NB4 (cell line): Measurements from ENCODE around the gene HDGFL2.

ENCODE experiments used
- DNase-seq: peaks from one replicate; pipeline ENCODE4 v3.0.0; 2010; ENCODE audit warnings: low read depth
- H3K4me3 ChIP-seq: one replicate; pipeline ENCODE4 v1.5.1; 2011; ENCODE audit warnings: mild to moderate bottlenecking, low read depth, low read length, moderate library complexity
- MYC ChIP-seq: IDR thresholded peaks from 2 replicates; pipeline ENCODE4 v1.6.1; 2011; ENCODE audit warnings: low read depth, low read length
- POLR2A ChIP-seq: IDR thresholded peaks from 2 replicates; pipeline ENCODE4 v1.6.1; 2011; ENCODE audit warnings: mild to moderate bottlenecking; ENCODE audit not compliant: insufficient read length; ENCODE audit errors: extremely low read depth
- TF ChIP-seq, protein P1 (sequence below): IDR thresholded peaks from one replicate; pipeline ENCODE4 v1.5.1; 2012; ENCODE audit warnings: low read depth, low read length
- TF ChIP-seq, protein P2 (sequence below): IDR thresholded peaks from 2 replicates; pipeline ENCODE4 v1.6.1; 2011; ENCODE audit warnings: low read depth, low read length

HDGFL2 gene

DNA sequence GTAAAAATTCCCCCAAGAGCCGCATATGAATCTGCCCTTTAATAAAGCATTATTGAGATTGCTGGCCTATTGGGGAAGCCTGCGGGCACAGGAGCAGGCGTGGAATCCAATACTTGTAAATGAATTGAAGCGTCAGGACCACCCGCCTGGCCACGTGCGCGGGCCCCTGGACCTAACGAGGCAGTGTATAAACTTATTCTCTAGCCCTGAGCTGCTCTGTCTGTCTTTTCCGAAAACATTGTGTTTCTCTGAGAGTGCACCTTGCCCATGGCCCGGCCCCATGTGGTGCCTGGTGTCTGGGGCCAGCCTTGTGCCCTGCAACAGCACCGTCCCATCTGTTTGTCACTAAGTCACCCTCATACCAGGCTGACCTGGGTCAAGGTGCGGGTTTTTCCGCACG is 28.9 kb upstream of the HDGFL2 start:
- no peak overlapping the region for H3K4me3 ChIP-seq
- DNase-seq: no peak
- TF ChIP-seq, protein P1, sequence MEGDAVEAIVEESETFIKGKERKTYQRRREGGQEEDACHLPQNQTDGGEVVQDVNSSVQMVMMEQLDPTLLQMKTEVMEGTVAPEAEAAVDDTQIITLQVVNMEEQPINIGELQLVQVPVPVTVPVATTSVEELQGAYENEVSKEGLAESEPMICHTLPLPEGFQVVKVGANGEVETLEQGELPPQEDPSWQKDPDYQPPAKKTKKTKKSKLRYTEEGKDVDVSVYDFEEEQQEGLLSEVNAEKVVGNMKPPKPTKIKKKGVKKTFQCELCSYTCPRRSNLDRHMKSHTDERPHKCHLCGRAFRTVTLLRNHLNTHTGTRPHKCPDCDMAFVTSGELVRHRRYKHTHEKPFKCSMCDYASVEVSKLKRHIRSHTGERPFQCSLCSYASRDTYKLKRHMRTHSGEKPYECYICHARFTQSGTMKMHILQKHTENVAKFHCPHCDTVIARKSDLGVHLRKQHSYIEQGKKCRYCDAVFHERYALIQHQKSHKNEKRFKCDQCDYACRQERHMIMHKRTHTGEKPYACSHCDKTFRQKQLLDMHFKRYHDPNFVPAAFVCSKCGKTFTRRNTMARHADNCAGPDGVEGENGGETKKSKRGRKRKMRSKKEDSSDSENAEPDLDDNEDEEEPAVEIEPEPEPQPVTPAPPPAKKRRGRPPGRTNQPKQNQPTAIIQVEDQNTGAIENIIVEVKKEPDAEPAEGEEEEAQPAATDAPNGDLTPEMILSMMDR: no peak
- TF ChIP-seq MYC (no peak), POLR2A (no peak)
- TF ChIP-seq, protein P2, sequence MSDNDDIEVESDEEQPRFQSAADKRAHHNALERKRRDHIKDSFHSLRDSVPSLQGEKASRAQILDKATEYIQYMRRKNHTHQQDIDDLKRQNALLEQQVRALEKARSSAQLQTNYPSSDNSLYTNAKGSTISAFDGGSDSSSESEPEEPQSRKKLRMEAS: no peak

DNA sequence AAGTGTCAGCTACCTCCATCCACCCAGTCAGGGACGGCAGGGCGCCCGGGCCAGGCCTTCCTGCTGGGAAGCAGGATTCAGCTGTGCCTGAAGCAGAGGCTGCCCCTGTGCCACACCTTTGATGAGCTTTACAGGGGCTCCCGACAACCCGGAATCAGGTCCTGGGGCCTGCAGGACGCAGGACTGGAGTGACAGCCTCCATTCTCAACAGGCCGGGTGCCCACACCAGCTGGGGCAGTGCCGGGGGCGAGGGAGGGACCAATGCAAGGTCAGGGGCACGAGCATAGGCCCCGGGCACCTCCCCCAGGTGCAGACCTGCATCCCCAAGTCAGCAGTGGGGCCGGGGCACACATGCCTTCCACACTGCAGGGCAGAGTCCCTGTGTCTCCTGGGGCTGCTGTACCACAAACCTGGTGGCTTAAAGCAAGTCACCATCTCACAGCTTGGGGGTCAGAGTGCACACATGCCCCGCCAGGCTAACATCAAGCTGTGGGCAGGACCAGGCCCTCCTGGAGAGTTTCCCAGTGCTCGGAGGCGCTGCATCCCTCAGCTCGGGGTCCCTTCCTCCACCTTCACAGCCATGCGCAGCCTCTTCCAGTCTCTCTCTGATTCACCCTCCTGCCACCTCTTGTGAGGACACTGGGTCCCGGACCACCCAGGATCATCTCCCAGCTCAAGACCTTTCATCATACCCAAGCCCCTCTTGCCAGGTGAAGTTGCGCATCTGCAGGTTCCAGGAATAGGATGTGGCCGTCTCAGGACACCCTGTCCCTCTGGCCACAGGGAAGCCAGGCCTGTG is 27.9 kb upstream of the HDGFL2 start:
- H3K4me3 ChIP-seq: no peak overlapping the region
- TF ChIP-seq, protein P2: no peak
- TF ChIP-seq POLR2A: no peak
- TF ChIP-seq, protein P1: no peak
- no peak for TF ChIP-seq MYC
- DNase-seq: no peak

DNA sequence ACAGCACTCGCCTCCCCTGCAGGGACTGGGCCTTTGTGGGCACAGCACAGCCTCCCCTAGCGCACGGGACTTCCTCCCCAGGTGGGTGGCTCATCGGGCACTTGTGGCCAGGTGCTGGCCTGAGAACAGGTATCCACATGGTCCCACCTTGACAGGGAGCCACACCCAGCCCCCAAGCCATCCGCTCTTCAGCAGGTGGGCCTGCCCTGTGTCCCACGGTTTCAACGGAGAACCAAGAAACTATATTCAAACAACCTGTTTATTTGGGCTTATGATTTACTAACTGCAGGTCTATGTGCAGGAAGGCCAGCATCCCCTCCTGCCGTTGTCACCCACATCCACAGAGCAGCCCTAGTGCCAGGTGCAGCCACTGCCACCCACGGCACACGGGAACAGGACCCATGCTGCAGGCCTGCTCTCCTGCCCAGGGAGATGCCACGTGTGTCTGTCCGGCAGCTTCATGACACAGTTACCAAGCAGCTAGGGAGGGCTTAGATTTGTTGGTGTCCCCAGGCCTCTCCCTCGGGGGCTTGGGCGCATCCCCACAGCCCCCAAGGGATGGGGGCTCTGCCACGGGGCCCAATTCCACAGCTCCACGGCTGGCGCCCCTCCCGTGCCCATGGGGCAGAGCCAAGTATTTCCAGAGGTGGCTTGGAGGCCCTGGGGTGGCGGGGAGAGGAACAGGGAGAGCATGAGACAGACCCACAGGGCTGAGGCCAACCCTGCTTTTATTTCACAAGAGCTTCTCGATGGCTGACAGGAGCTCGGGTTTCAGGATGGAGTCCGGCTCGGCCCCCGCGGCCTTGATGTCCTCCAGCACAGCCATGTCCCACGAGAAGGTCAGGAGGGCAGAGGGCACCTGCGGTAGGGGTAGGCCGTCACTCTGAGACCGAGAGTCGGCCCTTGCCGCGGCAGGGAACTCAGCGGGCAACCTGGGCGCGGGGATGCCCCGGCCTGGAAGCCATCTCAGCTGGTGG is 27.0 kb upstream of the HDGFL2 start:
- peak; percentile 33 for DNase-seq
- no peak overlapping the region for H3K4me3 ChIP-seq
- TF ChIP-seq, protein P1: no peak
- TF ChIP-seq MYC: no peak
- TF ChIP-seq, protein P2: no peak
- no peak for TF ChIP-seq POLR2A

DNA sequence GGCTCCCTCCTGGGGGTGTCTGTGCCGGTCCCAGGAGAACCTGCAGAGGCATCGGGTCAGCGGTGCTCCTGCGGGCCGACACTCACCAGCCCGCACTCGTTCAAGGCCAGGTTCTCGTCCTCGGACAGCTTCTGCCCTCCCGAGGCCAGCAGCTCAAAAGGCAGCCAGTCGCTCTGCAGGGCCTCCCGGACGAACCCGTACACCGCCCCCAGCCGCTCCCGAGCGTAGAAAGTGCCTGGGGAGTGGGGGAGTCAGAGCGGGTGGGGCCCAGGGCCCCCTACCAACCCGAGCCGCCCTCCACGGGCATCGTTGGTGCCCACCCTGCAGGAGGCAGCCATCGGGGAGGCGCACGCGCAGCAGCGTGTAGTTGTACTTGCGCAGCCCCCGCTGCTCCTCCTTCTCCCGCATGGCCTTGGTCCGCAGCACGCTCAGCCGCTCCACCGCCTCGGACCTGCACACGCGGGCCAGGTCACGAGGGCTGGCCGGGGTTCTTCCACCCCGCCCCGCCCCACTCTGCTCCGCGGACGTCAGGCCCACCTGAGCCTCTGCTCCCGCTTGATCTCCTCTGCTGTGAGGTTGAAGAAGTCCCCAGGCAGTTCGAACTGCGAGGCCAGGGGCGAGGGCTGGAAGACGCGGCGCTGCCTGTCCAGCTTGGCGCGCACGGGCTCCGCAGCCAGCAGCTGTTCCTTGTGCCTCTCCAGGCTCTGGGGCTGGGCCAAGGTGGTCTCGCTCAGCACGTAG is 26.0 kb upstream of the HDGFL2 start:
- no peak overlapping the region for H3K4me3 ChIP-seq
- DNase-seq: no peak
- TF ChIP-seq MYC: no peak
- TF ChIP-seq POLR2A: no peak
- TF ChIP-seq, protein P2: no peak
- TF ChIP-seq, protein P1: no peak

DNA sequence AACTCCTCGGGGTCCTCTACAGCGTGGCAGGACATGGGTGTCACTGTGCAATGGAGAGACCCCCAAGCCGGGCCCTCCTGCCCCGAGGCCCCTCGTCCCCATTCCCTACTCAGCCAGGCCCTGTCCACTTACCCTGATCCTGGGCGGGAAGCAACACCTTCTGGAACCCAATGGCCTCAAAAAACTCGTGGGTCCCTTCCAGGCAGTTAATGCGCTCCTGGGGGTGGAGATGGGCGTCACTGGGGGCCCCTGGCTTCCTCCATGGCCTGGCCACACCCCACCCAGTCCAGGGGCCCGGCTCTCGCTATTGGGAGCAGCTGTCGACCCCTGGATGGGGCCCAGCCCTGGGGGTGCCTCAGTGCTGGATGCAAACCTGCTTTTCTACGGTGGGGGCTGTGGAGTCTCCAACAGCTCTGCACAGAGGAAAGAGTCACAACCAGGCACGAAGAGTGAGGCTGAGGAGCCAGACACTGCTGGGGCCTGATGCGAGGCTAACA is 25.3 kb upstream of the HDGFL2 start:
- TF ChIP-seq, protein P1: no peak
- TF ChIP-seq MYC (no peak), POLR2A (no peak)
- TF ChIP-seq, protein P2: no peak
- H3K4me3 ChIP-seq: no peak overlapping the region
- DNase-seq: no peak
